ENCODE results near the gene ULBP3.

GRCh38 chr6:150083839-150084238 is 14.9 kb upstream of the ULBP3 start:
- TF ChIP-seq CTCF (IDR thresholded peaks at IDR 0.05): no peak
- no peak for TF ChIP-seq POLR2A (IDR thresholded peaks at IDR 0.05)
